HL-60 (cell line): ENCODE results near the gene NSFL1C.

Source experiments
- DNase-seq, 2 experiments: peaks; one replicate each; pipeline ENCODE4 v3.0.0-alpha.2; 2010 to 2020; ENCODE audit warnings: low read depth in 1 of 2, low spot score in 1 of 2
- H3K27ac ChIP-seq: fragments of 250-450 bp; sonication (Bioruptor Pico); replicated peaks from 2 replicates; pipeline ENCODE4 v1.5.1; 2020; ENCODE audit warnings: mild to moderate bottlenecking, moderate library complexity
- H3K27me3 ChIP-seq: fragments of 250-450 bp; sonication (Bioruptor Pico); 2 replicates; pipeline ENCODE4 v1.5.1; 2021; ENCODE audit warnings: mild to moderate bottlenecking, moderate library complexity; ENCODE audit not compliant: insufficient read depth, poor library complexity, severe bottlenecking
- H3K4me3 ChIP-seq: replicated peaks from 2 replicates; pipeline ENCODE4 v1.5.1; 2011; ENCODE audit warnings: mild to moderate bottlenecking, control low read depth, low read length; ENCODE audit not compliant: insufficient read depth
- GABPA ChIP-seq: IDR thresholded peaks from 2 replicates; pipeline ENCODE4 v1.6.1; 2012; ENCODE audit warnings: low read depth
- POLR2AphosphoS5 ChIP-seq: IDR thresholded peaks from 2 replicates; pipeline ENCODE4 v1.6.1; 2012; ENCODE audit warnings: low read depth
- REST ChIP-seq: IDR thresholded peaks from 2 replicates; pipeline ENCODE4 v1.6.1; 2012; ENCODE audit warnings: low read depth; ENCODE audit not compliant: insufficient replicate concordance
- SPI1 ChIP-seq: IDR thresholded peaks from 2 replicates; pipeline ENCODE4 v1.6.1; 2012; ENCODE audit warnings: low read depth, mild to moderate bottlenecking, borderline replicate concordance
- TF ChIP-seq, protein P1 (sequence below): IDR thresholded peaks from one replicate; pipeline ENCODE4 v1.5.1; 2011; ENCODE audit warnings: low read length, control low read depth, inconsistent platforms; ENCODE audit not compliant: insufficient read depth

Gene NSFL1C

GRCh38 chr20:1469306-1469905, 2.8 kb upstream of the NSFL1C start:
- Histone ChIP-seq H3K27ac (no peak overlapping the region), H3K4me3 (no peak overlapping the region), H3K27me3 (no peaks in the 10 kb centered on the region)
- TF ChIP-seq SPI1 (no peak), GABPA (no peak), POLR2AphosphoS5 (no peak), REST (no peak)
- TF ChIP-seq, protein P1, sequence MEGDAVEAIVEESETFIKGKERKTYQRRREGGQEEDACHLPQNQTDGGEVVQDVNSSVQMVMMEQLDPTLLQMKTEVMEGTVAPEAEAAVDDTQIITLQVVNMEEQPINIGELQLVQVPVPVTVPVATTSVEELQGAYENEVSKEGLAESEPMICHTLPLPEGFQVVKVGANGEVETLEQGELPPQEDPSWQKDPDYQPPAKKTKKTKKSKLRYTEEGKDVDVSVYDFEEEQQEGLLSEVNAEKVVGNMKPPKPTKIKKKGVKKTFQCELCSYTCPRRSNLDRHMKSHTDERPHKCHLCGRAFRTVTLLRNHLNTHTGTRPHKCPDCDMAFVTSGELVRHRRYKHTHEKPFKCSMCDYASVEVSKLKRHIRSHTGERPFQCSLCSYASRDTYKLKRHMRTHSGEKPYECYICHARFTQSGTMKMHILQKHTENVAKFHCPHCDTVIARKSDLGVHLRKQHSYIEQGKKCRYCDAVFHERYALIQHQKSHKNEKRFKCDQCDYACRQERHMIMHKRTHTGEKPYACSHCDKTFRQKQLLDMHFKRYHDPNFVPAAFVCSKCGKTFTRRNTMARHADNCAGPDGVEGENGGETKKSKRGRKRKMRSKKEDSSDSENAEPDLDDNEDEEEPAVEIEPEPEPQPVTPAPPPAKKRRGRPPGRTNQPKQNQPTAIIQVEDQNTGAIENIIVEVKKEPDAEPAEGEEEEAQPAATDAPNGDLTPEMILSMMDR = no peak
- DNase-seq = no peak

GRCh38 chr20:1468117-1468624, 1.5 kb upstream of the NSFL1C start:
- Histone ChIP-seq H3K27me3 (no peaks in the 10 kb centered on the region), H3K4me3 (no peak overlapping the region), H3K27ac (peak overlapping the region; percentile 95)
- TF ChIP-seq SPI1 (no peak), GABPA (no peak), REST (no peak), POLR2AphosphoS5 (no peak; the same call in 1 of the 2 replicates)
- TF ChIP-seq, protein P1 = no peak
- no peak for DNase-seq

- DNase-seq = peak; percentile 90 to 97
- Histone ChIP-seq H3K4me3 (peak overlapping the region; percentile 33), H3K27me3 (no peaks in the 10 kb centered on the region), H3K27ac (peak overlapping the region; percentile 95)
- TF ChIP-seq, protein P1 = no peak
- peak; percentile 24 for TF ChIP-seq POLR2AphosphoS5
- TF ChIP-seq GABPA = no peak
- TF ChIP-seq REST = peak; percentile 11
- TF ChIP-seq SPI1 = peak; percentile 67; the same call in 1 of the 2 replicates
These were observed 887 bp upstream of the NSFL1C start for GRCh38 chr20:1467355-1468116.
